HG03103 (cell line): ENCODE results near the gene WFDC1.

Experiments used
- ATAC-seq: cut with Tn5 transposase; IDR thresholded peaks from one replicate; pipeline ENCODE4 v1.9.1; 2021; ENCODE audit warnings: low read depth; ENCODE audit not compliant: unreplicated experiment

WFDC1 gene

GRCh38 chr16:84294531-84295142 is at the start of gene WFDC1:
Gene WFDC1 (plus strand): TSS chr16:84294878. CDS start chr16:84294972, 94 bp downstream.
- no peak for ATAC-seq

GRCh38 chr16:84245956-84246678 is 48.6 kb upstream of the WFDC1 start:
- no peak for ATAC-seq

DNA sequence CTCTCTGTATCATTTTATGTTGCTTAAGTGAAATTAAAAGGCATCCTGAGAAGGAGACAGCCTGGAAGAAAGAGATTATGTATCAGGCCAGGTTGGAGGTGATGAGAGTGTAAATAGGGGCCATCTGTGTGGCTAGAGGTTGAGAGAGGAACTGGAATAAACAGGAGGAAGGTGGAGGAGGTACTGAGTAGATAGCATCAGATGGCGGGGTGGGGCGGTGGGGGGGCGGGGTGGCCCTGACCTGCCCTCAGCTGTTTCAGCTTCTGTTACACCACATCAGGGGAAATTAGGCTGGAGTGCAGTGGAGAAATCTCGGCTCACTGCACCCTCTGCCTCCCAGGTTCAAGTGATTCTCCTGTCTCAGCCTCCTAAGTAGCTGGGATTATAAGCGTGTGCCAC is 48.0 kb upstream of the WFDC1 start:
- no peak for ATAC-seq

GRCh38 chr16:84247331-84247730 is 47.3 kb upstream of the WFDC1 start:
- no peak for ATAC-seq

GRCh38 chr16:84247844-84248243 is 46.8 kb upstream of the WFDC1 start:
- ATAC-seq: no peak

DNA sequence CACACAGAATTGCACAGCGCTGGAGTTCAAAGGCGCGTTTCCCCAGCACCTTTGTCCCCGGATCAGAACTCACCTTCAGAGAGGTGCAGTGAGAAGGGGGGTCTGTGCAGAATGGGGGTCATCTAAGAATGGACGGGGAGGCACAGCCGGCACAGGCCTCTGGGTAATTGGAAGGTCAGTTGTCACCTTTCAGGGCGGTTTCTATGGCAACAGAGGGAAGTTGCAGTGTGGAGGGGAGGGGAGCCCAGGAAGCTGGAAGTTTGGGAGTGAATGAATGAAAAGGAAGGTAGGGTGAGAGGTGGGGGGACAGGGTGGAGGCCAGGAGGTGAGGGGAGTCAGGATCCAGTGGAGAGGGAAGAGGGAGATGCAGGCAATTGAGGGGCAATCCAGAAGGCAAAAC is 42.5 kb upstream of the WFDC1 start:
- ATAC-seq: no peak

- ATAC-seq: no peak
Measured at GRCh38 chr16:84253173-84253572, 41.5 kb upstream of the WFDC1 start.

DNA sequence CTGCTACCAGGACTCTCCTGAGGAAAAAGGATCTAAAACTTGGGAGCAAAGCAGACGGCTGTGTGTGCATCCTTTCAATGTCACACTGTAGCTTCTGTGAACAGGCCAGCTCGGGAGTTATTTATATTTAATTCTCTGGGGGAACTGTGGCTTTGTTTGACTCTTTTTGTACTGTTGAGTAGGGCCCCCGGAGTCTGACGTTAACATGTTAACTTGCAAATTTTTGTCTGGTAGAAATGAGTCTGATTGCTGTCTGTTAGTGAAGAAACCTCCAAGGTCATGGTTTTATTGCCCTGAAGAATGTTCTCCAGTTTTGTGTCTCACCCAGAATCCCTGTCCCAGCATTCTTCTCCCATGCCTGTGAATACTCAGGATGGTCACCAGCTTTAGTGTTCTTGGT is 40.6 kb upstream of the WFDC1 start:
- ATAC-seq: no peak

DNA sequence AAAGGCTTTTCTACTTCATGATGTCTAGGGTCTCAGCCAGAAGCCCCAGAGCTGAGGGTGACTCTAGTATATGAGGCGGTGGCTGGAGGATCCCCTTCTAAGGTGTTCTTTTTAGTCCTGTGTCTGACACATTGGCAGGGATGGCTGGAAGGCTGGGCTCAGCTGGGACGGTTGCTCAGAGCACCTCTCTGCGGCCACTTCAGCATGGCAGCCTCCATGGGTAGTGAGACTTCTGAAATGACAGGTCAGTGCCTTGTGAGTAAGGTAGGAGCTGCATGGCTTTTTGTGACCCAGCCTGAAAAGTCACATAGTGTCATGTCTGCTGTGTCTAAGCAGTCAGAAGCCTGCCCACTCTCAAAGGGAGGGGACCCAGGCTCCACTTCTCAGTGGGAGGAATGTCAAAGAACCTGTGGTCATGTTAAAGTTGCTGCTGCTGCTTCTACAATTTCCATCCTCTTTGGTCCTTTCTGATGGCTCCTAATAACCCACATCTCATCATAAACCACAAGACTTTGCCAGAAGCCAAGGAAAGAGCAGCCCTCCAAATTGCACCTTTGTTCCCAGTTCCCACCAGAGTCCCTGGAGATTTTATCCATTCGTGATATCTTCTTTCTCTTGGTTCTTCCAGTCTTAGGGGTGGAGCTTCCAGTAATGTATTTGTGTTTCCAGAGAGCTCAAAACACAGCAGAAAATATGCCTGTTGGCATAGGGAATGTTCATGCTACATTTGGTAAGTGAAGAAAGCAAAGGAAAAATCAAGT is 39.4 kb upstream of the WFDC1 start:
- no peak for ATAC-seq

DNA sequence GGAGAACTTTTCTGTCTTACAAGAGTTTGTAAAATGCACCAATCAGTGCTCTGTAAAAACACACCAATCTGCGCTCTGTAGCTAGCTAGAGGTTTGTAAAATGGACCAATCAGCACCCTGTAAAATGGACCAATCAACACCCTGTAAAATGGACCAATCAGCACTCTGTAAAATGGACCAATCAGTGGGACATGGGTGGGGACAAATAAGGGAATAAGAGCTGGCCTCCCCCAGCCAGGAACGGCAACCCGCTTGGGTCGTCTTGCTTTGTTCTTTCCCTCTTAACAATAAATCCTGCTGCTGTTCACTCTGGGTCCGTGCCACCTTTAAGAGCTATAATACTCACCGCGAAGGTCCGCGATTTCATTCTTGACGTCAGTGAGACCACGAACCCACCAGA is 36.4 kb upstream of the WFDC1 start:
- ATAC-seq: no peak

DNA sequence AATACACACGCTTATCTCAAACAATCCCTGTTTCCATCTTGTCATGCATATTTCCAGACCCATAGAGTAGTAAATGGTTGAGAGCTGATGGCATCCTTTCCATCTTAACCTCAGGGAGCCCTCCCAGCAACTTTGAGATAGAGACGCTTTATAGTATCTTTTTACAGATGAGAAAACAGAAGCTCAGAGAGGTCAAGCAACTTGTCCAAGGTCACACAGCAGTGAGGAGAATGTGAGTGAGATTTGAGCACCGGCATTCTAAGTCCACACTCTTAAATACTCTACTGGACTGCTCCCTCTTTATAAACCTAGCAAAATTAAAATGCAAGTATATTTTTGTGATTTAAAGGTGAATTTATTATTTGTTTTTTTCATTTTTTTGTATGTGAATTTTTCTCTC is 35.0 kb upstream of the WFDC1 start:
- no peak for ATAC-seq

DNA sequence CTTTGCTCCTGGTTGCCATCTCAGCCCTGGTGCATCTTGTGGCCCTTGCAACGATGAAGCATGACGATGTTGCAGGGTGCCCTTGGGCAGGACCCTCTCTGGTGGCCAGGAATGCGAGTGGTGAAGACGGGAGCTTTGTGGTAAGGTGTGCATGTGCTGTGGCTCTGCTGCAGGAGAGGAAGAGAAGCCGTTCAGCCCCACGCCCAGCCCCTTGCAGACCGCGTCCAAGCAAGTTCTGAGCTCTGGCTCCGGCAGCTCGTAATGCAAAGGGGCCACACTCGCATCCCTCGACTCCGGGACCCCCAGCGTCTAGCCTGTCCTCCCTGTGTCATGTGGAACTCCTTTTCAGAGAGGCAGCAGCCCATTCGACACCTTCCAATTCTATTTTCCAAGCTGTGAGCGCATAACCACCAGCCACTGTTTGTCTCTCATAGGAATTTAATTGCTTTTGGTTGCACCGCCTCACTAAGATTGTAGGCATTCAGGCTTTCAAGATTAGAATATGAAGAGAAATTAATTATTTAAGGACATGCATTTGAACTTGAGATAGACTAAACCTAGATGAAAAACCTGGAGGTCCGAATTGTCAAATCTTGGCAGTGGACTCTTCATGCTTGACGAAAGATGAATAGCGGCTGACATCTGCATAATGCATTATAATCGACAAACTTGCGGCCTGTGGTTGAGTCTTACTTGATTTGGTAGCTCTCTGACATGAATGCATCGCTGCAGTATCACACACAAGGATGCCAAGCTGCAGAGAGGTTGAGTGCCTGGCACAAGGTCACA is 33.7 kb upstream of the WFDC1 start:
- no peak for ATAC-seq

DNA sequence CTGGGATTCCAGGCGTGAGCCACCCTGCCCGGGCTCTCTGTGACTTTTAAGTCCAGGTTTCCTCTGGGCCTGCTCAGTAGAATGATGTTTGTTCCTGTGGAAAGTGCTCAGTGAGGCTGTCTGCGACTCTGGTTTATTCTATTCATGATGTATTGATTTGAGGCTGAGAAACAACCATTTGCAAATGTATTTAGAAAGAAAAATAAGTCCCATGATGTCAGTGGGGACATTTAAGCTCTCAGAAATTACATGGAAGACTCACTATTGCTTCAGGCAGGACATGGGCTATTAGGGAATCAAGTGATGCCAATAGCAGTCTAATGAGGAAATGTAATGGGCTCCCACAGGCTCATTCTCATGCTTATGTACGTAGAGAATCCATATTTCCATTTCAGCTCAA is 32.6 kb upstream of the WFDC1 start:
- ATAC-seq: no peak

GRCh38 chr16:84262939-84263338 is 31.7 kb upstream of the WFDC1 start:
- no peak for ATAC-seq

GRCh38 chr16:84266451-84266850 is 28.2 kb upstream of the WFDC1 start:
- ATAC-seq: no peak

GRCh38 chr16:84267380-84267779 is 27.3 kb upstream of the WFDC1 start:
- ATAC-seq: no peak

DNA sequence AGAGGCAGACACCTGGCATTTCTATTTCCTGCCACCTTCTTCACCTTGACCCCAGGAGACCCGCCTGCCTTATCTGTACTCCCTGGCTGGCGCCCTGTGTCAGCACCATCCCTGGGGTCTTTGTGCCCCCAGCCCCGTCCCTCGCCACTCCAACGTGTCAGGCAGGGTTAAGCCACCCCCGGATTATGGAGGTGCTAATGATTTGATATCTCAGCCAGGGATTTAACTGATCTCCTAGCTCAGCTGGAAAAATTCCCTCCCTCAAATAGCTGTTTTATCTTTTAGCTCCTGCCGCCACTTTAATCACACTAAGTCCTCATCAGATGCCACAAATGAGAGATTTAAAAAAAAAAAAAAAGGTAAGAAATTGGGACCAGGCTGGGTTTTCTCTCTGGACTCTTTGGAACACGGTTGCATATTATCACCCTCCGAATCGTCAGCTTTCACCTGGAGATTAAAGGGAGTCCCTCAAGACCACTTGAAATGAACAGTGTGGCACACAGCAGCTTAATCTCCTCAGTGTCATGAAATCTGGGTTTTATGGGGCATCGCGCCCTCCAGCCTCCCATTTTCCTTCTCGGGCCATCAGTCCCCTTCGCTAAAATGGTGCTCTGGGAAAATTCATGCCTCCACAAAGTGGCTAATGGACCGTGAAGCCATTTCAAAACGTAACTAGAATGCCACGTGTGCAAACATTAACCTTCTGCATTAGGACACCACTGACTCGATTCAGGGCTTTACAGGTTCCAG is 26.2 kb upstream of the WFDC1 start:
- ATAC-seq: no peak

GRCh38 chr16:84270071-84270470 is 24.6 kb upstream of the WFDC1 start:
- ATAC-seq: no peak

DNA sequence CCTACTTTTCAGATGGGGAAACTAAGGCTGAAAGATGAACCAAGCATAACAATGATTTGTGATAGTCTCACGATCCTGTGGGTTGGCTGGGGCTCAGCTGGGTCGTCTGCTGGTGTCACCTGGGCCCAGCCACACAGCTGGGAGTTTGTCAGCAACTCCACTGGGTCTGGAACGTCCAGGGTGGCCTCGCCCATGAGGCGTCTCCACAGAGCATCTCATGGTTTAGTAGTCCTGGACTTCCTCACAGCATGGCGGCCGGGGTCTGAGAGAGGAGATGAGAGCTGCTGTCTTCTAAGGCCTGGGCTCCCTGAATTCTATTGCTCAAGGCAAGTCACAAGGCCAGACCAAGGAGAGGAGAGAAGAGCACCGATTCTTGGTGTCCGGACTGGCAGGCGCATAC is 24.1 kb upstream of the WFDC1 start:
- ATAC-seq: no peak

DNA sequence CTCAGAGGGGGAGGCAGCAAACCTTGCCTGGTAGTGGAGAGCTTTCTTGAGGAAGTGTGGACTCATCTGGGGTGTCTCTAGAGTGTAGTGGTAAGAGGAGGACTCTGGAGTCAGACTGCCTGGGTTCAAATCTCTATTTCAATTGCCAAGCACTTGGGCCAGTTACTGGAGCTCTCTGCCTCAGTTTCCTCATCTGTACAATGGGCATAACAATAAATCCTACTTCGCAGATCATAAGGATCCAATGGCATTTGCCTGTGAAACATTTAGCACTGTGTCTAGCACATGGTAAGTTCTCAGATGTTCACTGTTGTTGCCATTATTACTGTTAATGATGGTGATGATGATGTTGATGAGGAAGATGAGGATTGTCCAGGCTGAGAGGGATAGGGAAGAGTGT is 23.6 kb upstream of the WFDC1 start:
- ATAC-seq: no peak
